Renal pelvis (tissue), 12 donors: ENCODE data around the gene NCAPG. TPM values are rescaled to one million over a fixed set of nuclear protein-coding genes. Genes with fewer than 3 reads are reported as not detected.

ENCODE experiments used
- DNase-seq: peaks from one replicate; pipeline ENCODE4 v3.0.0-alpha.2; 2013
- long read RNA-seq, 16 experiments: transcript quantifications; one replicate each; lab custom pipeline, GENCODE V29; 2026
- polyA plus RNA-seq, 3 donors: library from polyadenylated mRNA; unstranded; fragments of 120-200 nt; gene quantifications; one replicate each; pipeline ENCODE4 v1.2.1, GENCODE V29; 2013; ENCODE audit not compliant: insufficient read length in 3 of 3

The NCAPG gene
- polyA plus RNA-seq: 10 to 100 TPM; 27.2 to 31.0 (median 28.6) TPM
- long read RNA-seq, donor 1: 0 reads
- long read RNA-seq, donor 2, full-length matches to known transcripts: 4 of 4 reads
- long read RNA-seq, donor 2, partial matches to known transcripts: 0 of 4 reads
- long read RNA-seq, donor 2, other reads (novel, unspliced or antisense): 0 of 4 reads
- long read RNA-seq, donor 3, full-length matches to known transcripts: 6 of 13 reads
- long read RNA-seq, donor 3, partial matches to known transcripts: 7 of 13 reads
- long read RNA-seq, donor 3, other reads (novel, unspliced or antisense): 0 of 13 reads
- long read RNA-seq, donor 4, partial matches to known transcripts: 0 of 1 reads
- long read RNA-seq, donor 4, other reads (novel, unspliced or antisense): 0 of 1 reads
- long read RNA-seq, donor 5: 0 reads
- long read RNA-seq, donor 6, full-length matches to known transcripts: 3 of 9 reads
- long read RNA-seq, donor 6, partial matches to known transcripts: 0 of 9 reads
- long read RNA-seq, donor 6, other reads (novel, unspliced or antisense): 6 of 9 reads
- long read RNA-seq, donor 7, full-length matches to known transcripts: 2 of 2 reads
- long read RNA-seq, donor 7, partial matches to known transcripts: 0 of 2 reads
- long read RNA-seq, donor 7, other reads (novel, unspliced or antisense): 0 of 2 reads
- long read RNA-seq, donor 8, partial matches to known transcripts: 6 of 7 reads
- long read RNA-seq, donor 8, other reads (novel, unspliced or antisense): 0 of 7 reads
- long read RNA-seq, donor 9, full-length matches to known transcripts: 4 of 4 reads
- long read RNA-seq, donor 9, partial matches to known transcripts: 0 of 4 reads
- long read RNA-seq, donor 9, other reads (novel, unspliced or antisense): 0 of 4 reads
- long read RNA-seq, donor 10, full-length matches to known transcripts: 3 of 3 reads
- long read RNA-seq, donor 10, partial matches to known transcripts: 0 of 3 reads
- long read RNA-seq, donor 10, other reads (novel, unspliced or antisense): 0 of 3 reads
- long read RNA-seq, donor 11, partial matches to known transcripts: 0 of 1 reads
- long read RNA-seq, donor 11, other reads (novel, unspliced or antisense): 0 of 1 reads
- long read RNA-seq, donor 12, partial matches to known transcripts: 0 of 1 reads
- long read RNA-seq, donor 12, other reads (novel, unspliced or antisense): 0 of 1 reads
- long read RNA-seq, donor 13, partial matches to known transcripts: 5 of 6 reads
- long read RNA-seq, donor 13, other reads (novel, unspliced or antisense): 0 of 6 reads
- long read RNA-seq, donor 14, full-length matches to known transcripts: 3 of 16 reads
- long read RNA-seq, donor 14, partial matches to known transcripts: 8 of 16 reads
- long read RNA-seq, donor 14, other reads (novel, unspliced or antisense): 5 of 16 reads
- long read RNA-seq, donor 15, full-length matches to known transcripts: 3 of 3 reads
- long read RNA-seq, donor 15, partial matches to known transcripts: 0 of 3 reads
- long read RNA-seq, donor 15, other reads (novel, unspliced or antisense): 0 of 3 reads
- long read RNA-seq, donor 16, partial matches to known transcripts: 0 of 2 reads
- long read RNA-seq, donor 16, other reads (novel, unspliced or antisense): 0 of 2 reads

GRCh38 chr4:17810260-17811077 lies at the start of gene NCAPG, which contains the start of gene DCAF16:
Gene NCAPG, plus strand, starts transcription at chr4:17810979. Its CDS starts 99 bp downstream, at chr4:17811078.
Gene DCAF16, minus strand, starts transcription at chr4:17810757. Its CDS starts 6,616 bp downstream, at chr4:17804141.
- DNase-seq: peak; percentile 100

- DNase-seq: no peak
Observed at GRCh38 chr4:17761062-17761461, 49.7 kb upstream of the NCAPG start.

- no peak for DNase-seq
Observed at GRCh38 chr4:17762726-17763125, 48.1 kb upstream of the NCAPG start.

GRCh38 chr4:17763416-17763815 lies 47.4 kb upstream of the NCAPG start:
- DNase-seq: no peak

- DNase-seq: no peak
Observed at GRCh38 chr4:17763931-17764330, 46.8 kb upstream of the NCAPG start.

GRCh38 chr4:17765514-17766286 lies 45.1 kb upstream of the NCAPG start:
- no peak for DNase-seq

GRCh38 chr4:17766826-17767458 lies 43.8 kb upstream of the NCAPG start:
- DNase-seq: no peak

GRCh38 chr4:17769406-17770174 lies 41.2 kb upstream of the NCAPG start:
- DNase-seq: no peak

- DNase-seq: no peak
Observed at GRCh38 chr4:17770845-17771244, 39.9 kb upstream of the NCAPG start.

GRCh38 chr4:17771284-17771908 lies 39.4 kb upstream of the NCAPG start:
- no peak for DNase-seq

- DNase-seq: no peak
Observed at GRCh38 chr4:17773135-17773698, 37.6 kb upstream of the NCAPG start.

- DNase-seq: no peak
Observed at GRCh38 chr4:17778431-17778830, 32.3 kb upstream of the NCAPG start.

- DNase-seq: no peak
Observed at GRCh38 chr4:17780501-17781299, 30.1 kb upstream of the NCAPG start.

- DNase-seq: no peak
Observed at GRCh38 chr4:17781300-17782287, 29.2 kb upstream of the NCAPG start, which contains the start of gene FAM184B. Gene FAM184B, minus strand, starts transcription at chr4:17781621. Its CDS starts 322 bp downstream, at chr4:17781299.

- no peak for DNase-seq
Observed at GRCh38 chr4:17785858-17786257, 24.9 kb upstream of the NCAPG start.
